OCI-M2 (cell line): ENCODE results near the gene SPATA2L.
"Not testable (repeated sequence)": the region's sequence is repeated elsewhere in the genome, so short reads cannot be mapped to it uniquely, and the experiment has no call there.

ENCODE experiments used
- DNase-seq: peaks from one replicate; lab custom pipeline; 2025; ENCODE audit not compliant: unreplicated experiment; lab: John Stamatoyannopoulos, UW

SPATA2L gene

DNA sequence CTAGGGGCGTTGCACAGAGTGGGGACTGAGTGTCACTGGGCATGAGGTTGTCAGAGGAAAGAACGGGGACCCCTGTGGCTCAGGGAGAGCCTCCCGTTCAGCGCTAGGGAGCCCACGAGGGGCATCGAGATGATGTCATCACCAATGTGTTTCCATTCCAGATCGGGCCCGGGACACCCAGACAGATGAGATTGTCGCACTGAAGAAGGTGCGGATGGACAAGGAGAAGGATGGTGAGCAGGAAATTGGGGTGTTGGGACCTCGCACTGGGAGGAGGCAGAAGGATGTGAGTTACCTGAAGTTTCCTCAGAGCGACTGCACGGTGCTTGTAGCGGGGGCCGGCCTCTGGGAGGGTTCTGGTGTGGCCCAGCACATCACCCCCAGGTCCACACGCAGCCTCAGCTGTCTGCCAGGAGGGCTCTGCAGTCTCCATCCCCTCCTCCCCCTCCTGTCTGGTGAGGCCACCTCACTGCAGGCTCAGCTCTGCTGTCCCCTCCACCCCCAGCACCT, 11.1 kb downstream of the SPATA2L start:
- no peak for DNase-seq

DNA sequence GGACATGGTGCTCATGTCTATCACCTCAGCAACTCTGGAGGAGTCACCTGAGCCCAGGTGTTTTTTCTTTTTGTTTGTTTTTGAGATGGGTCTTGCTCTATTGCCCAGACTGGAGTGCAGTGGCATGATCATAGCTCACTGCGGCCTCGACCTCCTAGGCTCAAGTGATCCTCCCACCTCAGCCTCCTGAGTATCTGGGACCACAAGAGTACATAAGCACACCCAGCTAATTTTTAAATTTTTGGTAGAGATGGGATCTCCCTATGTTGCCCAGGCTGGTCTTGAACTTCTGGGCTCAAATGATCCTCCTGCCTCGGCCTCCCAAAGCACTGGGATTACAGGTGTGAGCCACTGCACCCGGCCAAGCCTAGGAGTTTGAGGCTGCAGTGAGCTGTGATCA, 11.9 kb downstream of the SPATA2L start:
- not testable (repeated sequence) for DNase-seq

DNA sequence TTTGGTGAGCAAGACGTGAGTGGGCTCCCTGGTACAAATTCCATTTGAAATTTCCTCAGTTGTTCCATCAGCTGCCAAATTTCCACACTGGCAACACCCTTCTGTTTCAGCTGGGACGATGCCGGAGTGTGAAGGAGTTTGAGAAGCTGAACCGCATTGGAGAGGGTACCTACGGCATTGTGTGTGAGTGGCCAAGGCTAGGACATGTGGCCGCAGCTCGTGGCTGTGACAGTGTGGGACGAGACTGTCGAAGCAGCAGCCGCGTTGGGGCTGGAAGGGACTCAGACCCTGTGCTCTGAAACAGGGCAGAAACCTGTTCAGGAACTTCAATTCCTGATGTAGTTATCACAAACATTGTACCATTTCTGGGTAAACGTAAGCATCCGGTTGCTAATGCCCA, 12.4 kb downstream of the SPATA2L start:
- no peak for DNase-seq

DNA sequence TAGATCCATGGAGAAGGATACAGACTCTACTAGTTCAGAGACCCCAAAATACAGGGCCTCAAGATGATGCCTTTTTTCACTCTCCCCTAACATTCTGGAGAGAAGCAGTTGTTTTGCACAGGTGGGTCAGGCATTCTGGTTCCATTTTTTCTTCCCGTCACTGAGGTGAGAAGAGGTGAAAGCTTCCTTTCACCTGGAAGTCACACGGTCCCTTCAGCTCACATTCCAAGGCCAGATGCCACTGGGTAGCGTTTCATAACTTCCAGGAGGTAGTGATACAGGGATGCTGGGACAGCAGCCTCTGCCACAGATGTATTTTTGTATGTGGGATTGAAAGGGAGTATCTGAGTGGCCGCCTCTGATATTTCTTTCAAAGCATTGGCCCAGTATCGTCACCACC, 13.1 kb downstream of the SPATA2L start:
- DNase-seq: no peak

DNA sequence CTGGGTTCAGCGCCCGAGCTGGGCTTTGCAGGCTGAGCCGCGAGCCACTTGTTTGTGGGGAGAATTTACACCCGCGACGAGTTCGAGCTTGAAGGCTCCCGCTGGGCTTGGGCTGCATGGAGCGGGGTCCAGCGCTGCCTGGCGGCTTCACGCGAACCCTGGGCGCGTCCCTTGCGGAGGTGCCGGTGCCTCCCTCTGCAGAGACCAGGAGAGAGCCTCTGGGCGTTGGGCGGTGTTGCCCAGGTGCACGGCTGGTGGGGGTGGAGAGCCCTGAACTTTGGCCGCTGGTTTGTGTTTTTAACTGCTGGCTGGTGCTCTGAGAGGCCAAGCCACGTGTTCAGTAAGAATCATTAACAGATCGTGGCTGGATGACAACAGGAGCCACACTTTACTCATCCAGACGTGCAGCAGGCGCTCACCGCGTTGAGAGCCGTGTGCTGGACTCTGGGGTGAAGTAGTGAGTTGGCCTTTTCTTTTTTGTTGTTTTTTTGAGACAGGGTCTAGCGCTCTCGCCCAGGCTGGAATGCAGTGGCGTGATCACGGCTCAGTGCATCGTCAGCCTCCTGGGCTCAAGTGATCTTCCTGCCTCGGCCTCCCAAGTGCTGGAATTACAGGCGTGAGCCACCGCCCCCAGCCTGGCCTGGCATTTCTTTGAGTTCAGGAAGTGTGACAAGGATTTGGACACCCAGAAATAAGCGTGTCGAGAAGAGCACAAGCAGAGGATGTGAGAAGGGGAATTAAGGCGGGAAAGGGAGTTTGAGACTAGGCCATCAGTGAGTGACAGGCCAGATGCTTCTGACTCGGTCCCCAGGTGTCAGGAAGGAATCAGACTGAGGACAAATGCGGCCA, 14.2 kb downstream of the SPATA2L start:
- no peak for DNase-seq

DNA sequence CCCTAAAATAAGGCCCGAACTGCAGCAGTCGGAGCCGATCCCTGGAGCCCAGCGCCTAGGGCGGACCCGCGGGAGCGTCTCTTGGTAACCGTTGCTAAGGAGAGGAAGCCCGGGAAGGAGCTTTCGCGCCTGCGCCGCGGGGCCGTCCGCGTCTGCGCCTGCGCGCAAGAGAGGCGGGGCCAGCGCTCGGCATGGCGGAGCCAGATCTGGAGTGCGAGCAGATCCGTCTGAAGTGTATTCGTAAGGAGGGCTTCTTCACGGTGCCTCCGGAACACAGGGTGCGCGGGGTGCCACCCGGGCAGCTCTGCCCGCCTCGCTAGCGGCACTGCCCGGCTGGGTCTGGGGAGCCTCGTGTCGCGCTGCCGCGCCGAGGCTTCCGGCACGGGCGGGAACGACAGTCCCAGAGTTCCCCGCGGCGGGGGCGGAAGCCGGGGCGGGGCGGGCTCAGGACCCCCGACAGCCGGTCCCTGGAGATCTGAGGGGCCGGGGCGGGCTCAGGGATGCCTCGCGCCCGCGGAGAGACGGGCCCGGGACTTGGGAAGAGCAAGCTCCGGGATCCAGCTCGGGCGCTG, 14.9 kb downstream of the SPATA2L start, which contains the start of gene CDK10:
Gene CDK10, plus strand, starts transcription at position 170 of the 572 bp plus-strand sequence. Its CDS starts 22 bp downstream, at position 192.
- DNase-seq: peak; percentile 45

DNA sequence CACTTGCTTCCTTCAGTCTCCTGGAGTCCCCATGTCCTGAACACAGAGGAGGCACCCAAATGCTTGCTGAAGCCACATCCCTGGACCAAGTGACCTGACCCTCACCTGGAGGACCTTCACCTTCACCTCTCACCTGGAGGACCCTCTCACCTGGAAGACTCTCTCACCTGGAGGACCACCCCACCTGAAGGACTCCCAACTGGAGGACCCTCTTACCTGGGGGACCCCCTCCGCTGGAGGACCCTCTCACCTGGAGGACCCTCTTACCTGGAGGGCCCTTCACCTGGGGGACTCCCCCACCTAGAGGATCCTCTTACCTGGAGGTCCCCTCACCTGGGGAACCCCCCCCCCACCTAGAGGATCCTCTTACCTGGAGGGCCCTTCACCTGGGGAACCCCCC, 15.6 kb downstream of the SPATA2L start:
- no peak for DNase-seq

DNA sequence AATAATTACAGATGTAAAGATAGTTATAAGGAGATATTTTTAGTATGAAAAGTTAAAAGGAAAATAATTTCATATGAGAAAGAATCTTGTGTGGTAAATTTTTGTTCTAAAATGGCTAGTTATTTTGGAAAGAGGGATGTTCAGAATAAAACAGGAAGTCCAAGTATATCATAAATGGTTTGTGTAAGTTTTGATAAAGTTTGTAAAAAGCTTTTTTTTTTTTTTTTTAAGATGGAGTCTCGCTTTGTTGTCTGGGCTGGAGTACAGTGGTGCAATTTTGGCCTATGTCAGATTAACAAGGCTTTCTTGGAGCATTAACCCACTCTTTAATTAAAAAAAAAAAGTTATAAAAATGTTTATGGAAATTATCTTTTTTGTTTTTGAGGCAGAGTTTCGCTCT, 23.2 kb downstream of the SPATA2L start:
- DNase-seq: no peak

DNA sequence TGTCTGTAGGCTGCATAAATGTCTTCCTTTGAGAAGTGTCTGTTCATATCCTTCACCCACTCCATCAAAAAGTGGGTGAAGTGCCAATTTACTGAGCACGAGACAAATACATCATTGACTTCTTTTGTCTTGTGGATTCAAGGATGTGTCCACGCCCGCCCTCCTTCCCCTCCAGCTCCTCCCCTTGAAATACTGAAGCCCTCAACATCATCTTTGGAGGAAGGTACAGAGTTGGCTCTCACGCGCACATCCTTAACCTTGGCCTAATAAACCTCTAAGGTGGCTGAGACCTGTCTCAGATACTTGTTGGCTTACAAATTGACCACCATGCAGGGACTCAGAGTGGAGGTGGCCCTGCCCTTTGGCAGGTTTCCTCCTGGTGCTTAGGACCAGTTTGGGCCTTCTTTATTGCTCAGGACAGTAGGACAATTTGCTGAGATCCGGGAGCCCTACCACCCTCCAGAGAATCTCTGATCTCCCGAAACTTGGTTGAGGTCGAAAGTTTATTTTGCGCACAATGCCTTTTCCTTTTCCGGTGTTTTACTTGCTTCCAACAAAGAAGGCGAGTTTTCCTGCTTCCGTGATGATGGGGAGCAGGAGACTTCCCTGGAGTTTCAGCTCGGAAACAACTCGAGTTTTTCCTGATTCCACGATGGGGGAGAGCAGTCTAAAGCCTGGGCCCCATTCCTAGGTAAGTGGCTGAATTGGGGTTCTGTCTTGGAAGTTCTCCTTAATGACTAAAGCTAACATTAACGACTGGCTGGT, 29.1 kb downstream of the SPATA2L start:
- no peak for DNase-seq

DNA sequence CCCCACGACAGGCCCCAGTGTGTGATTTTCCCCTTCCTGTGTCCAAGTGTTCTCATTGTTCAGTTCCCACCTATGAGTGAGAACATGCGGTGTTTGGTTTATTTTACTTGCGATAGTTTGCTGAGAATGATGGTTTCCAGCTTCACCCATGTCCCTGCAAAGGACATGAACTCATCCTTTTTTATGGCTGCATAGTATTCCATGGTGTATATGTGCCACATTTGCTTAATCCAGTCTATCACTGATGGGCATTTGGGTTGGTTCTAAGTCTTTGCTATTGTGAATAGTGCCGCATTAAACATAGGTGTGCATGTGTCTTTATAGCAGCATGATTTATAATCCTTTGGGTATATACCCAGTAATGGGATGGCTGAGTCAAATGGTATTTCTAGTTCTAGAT, 29.9 kb downstream of the SPATA2L start:
- not testable (repeated sequence) for DNase-seq

DNA sequence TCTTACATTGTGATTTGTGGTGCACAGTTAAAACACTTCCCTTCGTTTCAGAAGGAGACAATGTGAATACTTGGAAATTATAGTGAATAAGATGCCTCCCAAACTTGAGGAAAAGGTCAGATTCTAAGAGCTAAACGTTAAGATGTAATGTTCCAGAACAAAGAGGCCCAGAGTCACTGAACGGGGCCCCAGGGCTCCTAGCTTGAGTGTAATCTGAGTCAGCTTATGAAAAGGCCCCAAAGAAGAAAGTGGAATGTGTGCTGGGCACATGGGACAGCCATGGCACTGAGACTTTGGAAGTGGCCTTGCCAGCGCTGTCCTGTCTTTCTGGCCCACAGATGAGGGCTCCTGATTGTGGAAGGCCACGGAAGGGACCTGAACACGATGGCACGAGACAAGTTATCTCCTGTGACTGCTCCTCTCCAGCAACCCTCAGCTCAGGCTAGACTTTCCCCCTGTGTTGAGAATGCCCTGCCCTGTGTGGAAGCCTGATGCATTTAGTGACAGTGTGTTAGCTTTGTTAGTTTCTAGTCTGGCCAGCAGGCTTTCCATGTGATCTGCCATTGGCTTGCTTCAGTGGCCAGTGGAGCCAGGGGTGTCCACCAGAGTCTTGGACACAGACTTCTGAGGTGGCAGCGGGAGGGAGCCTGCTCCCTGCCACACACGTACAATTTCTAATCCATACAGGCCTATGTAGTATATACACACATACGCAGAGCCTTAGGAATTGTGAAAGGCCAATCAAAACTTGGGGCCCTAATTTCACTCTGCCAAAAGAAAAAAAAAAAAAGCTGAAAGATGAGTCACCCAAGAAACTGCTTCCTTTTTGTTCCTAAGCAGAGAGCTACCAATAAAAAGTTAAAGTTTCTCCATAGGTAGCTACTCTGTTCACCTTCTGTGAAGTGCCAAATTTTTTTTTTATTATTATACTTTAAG, 30.7 kb downstream of the SPATA2L start:
- DNase-seq: no peak

DNA sequence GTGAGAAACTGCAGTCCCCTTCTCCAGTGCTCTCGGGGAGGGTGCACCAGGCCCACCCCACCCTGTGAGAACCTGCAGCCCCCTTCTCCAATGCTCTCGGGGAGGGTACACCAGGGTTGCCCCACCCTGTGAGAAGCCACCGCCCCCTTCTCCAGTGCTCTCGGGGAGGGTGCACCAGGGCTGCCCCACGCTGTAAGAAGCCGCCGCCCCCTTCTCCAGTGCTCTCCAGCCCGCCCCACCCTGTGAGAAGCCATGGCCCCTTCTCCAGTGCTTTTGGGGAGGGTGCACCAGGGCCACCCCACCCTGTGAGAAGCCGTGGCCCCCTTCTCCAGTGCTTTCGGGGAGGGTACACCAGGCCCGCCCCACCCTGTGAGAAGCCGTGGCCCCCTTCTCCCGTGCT, 31.8 kb downstream of the SPATA2L start:
- no peak for DNase-seq

DNA sequence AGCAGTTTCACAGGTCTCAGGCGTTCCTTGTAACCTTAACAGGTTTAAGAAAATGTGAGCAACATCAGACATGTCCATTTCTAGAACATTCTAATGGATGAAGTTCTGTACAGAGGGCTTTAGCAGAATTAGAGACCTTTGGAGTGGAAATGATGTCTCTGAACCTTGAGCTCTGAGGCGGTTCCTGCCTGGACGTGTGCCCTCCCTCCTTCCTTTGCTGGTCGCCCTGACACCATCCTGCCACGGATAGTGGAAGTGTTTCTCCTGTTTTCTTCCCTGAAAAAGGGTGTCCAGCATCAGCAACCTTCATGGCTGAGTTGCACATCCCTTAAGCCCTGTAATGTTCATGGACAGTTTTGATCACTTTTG, 32.7 kb downstream of the SPATA2L start:
- DNase-seq: no peak

DNA sequence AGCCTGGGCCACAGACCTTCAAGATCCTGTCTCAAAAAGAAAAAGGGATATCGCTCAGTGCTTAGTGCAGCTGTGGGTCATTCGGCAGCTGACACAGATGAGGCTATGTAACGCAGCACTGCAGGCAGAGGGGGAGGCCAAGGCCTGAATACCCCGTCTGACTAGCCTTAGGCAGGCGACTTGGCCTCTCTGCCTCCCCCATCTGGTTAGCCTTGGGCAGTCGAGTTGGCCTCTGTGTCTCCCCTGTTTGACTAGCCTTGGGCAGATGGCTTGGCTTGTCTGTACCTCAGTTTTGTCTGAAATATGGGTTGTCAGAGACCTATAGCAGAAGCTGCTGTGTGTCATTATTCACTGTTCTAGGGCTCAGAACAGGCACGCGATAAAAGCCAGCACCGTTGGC, 33.9 kb downstream of the SPATA2L start:
- DNase-seq: no peak

DNA sequence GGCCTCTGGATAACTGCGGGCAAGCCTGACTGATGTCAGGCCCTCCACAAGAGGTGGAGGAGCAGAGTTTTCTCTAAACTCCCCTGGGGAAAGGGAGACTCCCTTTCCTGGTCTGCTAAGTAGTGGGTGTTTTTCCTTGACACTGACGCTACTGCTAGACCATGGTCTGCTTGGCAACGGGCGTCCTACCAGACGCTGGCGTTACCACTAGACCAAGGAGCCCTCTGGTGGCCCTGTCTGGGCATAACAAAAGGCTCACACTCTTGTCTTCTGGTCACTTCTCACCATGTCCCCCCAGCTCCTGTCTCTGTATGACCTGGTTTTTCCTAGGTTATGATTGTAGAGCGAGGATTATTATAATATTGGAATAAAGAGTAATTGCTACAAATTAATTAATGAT, 34.5 kb downstream of the SPATA2L start:
- not testable (repeated sequence) for DNase-seq

DNA sequence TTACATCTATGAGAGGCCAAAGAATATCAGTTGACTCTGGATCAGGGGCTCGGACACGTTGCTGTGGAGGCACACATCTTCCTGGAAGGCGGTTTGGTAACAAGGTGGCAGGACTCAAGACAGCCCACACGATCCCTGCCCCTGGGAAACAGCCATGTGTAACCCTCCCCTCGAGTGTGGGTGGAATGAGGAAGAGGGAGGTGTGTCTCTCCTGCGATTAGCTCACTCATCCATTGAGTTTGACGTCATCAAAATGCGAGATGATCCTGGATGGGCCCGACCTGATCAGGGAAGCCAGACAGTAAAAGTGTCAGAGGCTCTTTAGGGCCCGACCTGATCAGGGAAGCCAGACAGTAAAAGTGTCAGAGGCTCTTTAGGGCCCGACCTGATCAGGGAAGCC, 37.3 kb downstream of the SPATA2L start:
- DNase-seq: not testable (repeated sequence)

DNA sequence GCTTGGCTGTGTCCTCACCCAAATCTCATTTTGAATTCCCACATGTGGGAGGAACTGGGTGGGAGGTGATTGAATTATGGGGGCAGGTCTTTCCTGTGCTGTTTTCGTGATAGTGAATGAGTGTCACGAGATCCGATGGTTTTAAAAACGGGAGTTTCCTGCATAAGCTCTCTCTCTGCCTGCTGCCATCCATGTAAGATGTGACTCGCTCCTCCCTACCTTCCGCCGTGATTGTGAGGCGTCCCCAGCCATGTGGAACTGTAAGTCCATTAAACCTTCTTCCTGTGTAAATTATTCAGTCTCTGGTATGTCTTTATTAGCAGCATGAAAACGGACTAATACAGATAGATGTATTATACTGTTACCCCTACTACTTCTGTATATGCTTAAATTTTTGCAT, 40.3 kb downstream of the SPATA2L start:
- DNase-seq: no peak

DNA sequence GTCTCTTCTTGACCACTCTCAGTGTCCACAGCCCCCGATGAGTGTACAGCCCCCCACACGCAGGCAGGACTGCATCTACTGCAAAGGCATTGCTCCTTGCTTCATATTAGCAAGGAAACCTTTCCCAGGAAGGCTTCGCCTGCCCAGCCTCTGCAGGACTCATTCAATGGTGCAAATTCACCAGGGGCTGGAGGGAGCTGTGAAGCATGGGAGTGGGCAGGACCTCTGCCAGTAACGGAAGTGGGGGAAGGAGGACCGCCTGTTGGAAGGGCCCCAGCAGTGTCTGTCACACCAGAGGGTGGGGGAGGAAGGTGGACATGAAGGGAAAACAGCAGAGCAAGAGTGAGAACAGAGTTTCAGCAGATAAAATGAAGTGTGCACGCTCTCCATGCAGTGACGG, 41.4 kb downstream of the SPATA2L start:
- DNase-seq: no peak

DNA sequence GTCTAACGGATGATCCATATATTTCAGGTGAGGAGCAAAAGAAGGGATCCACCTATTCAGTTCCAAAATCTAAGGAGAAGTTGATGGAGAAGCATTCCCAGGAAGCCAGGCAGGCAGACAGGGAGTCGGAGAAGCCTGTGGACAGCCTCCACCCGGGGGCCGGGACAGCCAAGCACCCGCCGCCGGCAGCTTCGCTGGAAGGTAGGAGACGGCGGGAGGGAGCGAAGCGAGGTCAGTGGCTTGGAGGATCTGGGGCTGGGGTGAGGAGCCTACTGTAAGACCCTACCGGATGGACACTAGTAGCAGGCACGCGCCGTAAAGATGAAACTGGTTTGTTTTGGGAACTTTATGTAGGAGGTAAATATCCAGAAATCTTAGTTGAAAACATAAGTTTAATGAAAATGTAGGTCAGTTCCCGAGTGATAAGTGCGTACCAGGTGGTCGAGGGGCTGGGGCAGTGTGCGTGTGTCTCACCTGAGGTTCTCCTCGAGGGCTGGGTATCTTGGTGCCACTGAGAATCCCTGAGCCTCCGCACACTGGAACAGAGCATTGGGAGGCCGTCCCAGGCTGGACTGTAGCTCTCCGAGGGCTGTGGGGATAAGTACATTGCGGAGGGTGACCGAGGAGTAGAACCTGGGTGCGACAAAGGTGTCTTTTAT, 43.2 kb downstream of the SPATA2L start:
- DNase-seq: no peak
